GM12878 (cell line): ENCODE measurements around the gene RRAGD.

Experiments
- ESRRA ChIP-seq: IDR thresholded peaks from 2 replicates; pipeline ENCODE4 v1.6.1; 2012; ENCODE audit warnings: mild to moderate bottlenecking, low read length, improper control_type of control experiment
- KDM1A ChIP-seq: fragments of 200-600 bp; sonication (generic); IDR thresholded peaks from 2 replicates; pipeline ENCODE4 v1.6.1; 2016; ENCODE audit warnings: borderline replicate concordance
- TAF1 ChIP-seq: IDR thresholded peaks from 2 replicates; pipeline ENCODE4 v1.6.1; 2011; ENCODE audit warnings: mild to moderate bottlenecking, low read depth, low read length, borderline replicate concordance
- ZNF24 ChIP-seq: fragments of 450-650 bp; IDR thresholded peaks from 2 replicates; pipeline ENCODE4 v1.6.1; 2017; ENCODE audit warnings: antibody characterized with exemption, mild to moderate bottlenecking
- ZNF592 ChIP-seq: fragments of 450-650 bp; IDR thresholded peaks from 2 replicates; pipeline ENCODE4 v1.6.1; 2017; ENCODE audit warnings: mild to moderate bottlenecking, moderate library complexity
- TF ChIP-seq, protein P1 (sequence below): IDR thresholded peaks from 2 replicates; pipeline ENCODE4 v1.6.1; 2011; ENCODE audit warnings: mild to moderate bottlenecking, low read depth, low read length, moderate library complexity; ENCODE audit not compliant: insufficient replicate concordance

DNA sequence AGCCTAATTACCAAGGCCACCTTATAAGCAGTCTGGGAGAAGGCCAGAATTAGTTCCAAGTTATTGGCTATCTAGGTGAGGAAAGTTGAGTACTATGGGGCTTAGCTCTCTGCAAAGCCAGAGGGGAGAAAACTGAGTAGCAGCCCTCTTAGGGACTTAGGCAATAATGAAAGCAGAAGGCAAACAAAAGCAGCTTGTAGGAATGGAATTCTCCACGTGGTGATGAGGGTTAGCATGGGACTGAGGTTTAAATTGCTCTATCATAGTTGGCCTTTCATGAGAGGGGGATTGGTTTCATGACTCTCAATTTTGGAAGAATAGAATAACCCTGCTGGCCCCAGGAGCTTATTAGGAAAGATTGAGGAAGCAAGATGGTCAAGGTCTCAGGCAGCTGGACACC, 52.5 kb downstream of the RRAGD start:
- TF ChIP-seq TAF1 (no peak), ESRRA (no peak), ZNF24 (no peak), KDM1A (no peak), ZNF592 (no peak)
- TF ChIP-seq, protein P1, sequence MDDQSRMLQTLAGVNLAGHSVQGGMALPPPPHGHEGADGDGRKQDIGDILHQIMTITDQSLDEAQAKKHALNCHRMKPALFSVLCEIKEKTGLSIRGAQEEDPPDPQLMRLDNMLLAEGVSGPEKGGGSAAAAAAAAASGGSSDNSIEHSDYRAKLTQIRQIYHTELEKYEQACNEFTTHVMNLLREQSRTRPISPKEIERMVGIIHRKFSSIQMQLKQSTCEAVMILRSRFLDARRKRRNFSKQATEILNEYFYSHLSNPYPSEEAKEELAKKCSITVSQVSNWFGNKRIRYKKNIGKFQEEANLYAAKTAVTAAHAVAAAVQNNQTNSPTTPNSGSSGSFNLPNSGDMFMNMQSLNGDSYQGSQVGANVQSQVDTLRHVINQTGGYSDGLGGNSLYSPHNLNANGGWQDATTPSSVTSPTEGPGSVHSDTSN: no peak
